T-helper 1 cell treated with Interleukin-12 subunit alpha and Interleukin-12 subunit beta and Interleukin-4 antibody, amounts not matched to agents 30 ng/mL and 1 ng/mL, for 36 hours (primary cell): ENCODE results near the gene GEMIN4. TPM values are rescaled to one million over a fixed set of nuclear protein-coding genes. Genes with fewer than 3 reads are reported as not detected.
"Not testable (repeated sequence)": the region's sequence is repeated elsewhere in the genome, so short reads cannot be mapped to it uniquely, and the experiment has no call there.

Experiments
- intact Hi-C: fragments of 100-400 bp; cut with micrococcal nuclease; formaldehyde crosslinking; loops from one replicate; pipeline ENCODE4 v1.15.1; 2024
- total RNA-seq: library from RNA; stranded (reverse); gene quantifications from 2 replicates; pipeline ENCODE4 v1.2.3, GENCODE V29; 2022

GEMIN4 gene
- total RNA-seq, 1 donor from 2014 or later: 31.6 TPM

DNA sequence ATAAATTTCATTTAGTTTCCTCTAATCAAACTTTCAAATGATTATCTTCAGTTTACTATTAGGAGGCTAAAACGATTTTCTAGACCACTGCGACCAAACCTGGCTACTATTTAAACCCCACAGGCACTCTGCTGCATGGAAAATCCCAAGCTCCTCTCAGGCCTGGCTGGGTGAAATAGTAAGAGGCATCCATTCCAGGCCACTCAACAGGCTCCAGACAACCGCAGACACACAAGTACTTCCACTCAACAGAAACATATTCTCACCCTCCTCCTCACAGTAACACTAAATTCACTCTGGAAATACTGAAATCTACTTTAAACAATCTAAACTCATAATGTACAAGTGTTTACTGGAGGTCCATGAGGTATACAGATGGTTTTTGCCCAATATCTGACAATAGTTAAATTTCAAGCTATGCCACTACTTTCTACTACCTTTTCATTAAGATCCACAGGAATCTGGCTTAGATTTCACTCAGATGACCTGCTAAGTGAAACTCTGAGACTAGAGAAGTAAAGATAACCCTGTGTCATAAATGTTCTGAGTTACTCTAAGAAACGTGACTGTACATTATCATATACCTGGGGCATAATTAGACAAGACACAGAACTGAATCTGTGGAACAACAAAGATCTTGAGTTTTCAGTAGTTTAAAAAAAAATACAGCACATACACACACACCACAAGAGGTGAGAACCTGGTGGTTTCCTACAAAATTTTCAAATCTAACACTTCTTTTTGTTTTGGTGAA is 47.8 kb downstream of the GEMIN4 start:
- intact Hi-C loops: no loop called here

DNA sequence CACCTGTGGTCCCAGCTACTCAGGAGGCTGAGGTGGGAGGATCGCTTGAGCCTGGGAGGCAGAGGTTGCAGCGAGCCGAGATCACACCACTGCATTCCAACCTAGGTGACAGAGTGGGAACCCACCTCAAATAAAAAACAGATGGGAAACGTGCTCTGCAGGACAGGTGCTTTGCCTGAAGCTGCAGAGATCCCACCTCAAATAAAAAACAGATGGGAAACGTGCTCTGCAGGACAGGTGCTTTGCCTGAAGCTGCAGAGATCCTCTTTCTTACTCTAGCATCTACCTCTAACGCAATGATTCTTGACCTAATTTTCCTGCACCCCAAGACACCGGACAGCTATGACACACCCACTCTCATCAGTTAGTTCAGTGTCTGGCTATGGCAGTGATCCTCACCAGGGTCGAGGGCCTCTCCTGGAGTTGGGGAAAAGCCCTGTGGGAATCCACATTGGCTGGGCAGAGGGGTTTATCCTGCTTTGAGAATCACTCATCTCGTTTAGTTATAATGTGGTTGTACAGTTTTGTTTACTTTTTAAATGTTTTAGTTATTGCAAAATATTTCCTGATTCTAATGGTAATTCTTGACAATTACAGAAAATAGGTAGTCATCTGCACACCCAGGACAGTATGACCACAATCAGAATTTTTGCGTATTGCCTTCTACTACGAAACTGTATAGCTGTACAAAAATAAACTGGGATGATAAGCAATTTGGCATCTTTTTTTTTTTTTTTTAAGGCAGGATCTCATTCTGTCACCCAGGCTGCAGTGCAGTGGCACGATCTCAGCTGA is 48.8 kb downstream of the GEMIN4 start:
- intact Hi-C loops: no loop called here

- intact Hi-C loops: loop anchor here (1.0 to 2.0 kb wide), 5 partner anchors 281 to 558 kb away; no protein-coding TSS in a partner anchor
These were observed 51.5 kb downstream of the GEMIN4 start for GRCh38 chr17:700504-701094.

GRCh38 chr17:699345-699744 is 52.7 kb downstream of the GEMIN4 start:
- intact Hi-C loops: no loop called here

- intact Hi-C loops: not testable (repeated sequence)
These were observed 54.0 kb downstream of the GEMIN4 start for GRCh38 chr17:698096-698495.

DNA sequence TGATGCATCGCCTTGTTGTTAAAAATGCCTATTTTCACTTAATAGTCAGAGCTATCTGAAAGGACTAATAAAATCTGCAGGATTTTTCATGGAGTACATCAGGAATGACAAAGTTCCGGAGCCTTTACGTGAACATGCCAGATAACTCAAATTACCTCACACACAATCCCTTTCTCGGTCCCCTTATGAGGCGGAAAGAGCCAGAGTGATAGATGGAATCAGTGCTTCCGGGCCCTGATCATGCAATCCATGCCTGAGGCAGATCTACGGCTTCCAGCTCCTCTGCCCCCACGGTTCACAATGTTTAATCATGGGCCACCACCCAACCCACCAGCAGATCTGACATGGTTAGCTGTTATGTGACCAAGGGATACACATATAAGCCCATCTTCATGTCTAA is 54.4 kb downstream of the GEMIN4 start:
- intact Hi-C loops: no loop called here

GRCh38 chr17:696369-696768 is 55.7 kb downstream of the GEMIN4 start:
- intact Hi-C loops: no loop called here

Other genes with a start within 250 kb of the GEMIN4 start
- 67.4 and 73.1 TPM in 2 replicates for gene VPS53, start 37.4 kb downstream of the GEMIN4 start, total RNA-seq
- gene TLCD3A, start 19.7 kb downstream of the GEMIN4 start, total RNA-seq: 14.3 and 15.2 TPM in 2 replicates
- 56.6 and 63.1 TPM in 2 replicates for gene GLOD4, start 30.0 kb upstream of the GEMIN4 start, total RNA-seq
- gene MRM3, start 30.1 kb upstream of the GEMIN4 start, total RNA-seq: 17.2 and 21.0 TPM in 2 replicates
- gene NXN, start 227.5 kb upstream of the GEMIN4 start, total RNA-seq: 0.20 and 0.34 TPM in 2 replicates
- 11.4 and 11.5 TPM in 2 replicates for gene TIMM22, start 244.9 kb upstream of the GEMIN4 start, total RNA-seq